Astrocyte of the cerebellum (primary cell): ENCODE data around the gene COMMD1.
"Not testable (repeated sequence)": the region's sequence is repeated elsewhere in the genome, so short reads cannot be mapped to it uniquely, and the experiment has no call there.

ENCODE experiments used
- DNase-seq: peaks from one replicate; pipeline ENCODE4 v3.0.0-alpha.2; 2011; ENCODE audit warnings: low read depth
- H3K4me3 ChIP-seq: 2 replicates; pipeline ENCODE4 v1.5.1; 2011; ENCODE audit warnings: mild to moderate bottlenecking, low read depth, low read length, moderate library complexity
- CTCF ChIP-seq: IDR thresholded peaks from 2 replicates; pipeline ENCODE4 v1.5.1; 2012; ENCODE audit warnings: low read length, low read depth, moderate library complexity, mild to moderate bottlenecking; ENCODE audit errors: missing control alignments
- in situ Hi-C: cut with HindIII; loops from 2 replicates; pipeline ENCODE4 v1.10.0; 2017; ENCODE audit warnings: low sequenced_read_pairs

The COMMD1 gene

GRCh38 chr2:62151306-62151638, 245.8 kb downstream of the COMMD1 start:
- DNase-seq, result no peak

DNA sequence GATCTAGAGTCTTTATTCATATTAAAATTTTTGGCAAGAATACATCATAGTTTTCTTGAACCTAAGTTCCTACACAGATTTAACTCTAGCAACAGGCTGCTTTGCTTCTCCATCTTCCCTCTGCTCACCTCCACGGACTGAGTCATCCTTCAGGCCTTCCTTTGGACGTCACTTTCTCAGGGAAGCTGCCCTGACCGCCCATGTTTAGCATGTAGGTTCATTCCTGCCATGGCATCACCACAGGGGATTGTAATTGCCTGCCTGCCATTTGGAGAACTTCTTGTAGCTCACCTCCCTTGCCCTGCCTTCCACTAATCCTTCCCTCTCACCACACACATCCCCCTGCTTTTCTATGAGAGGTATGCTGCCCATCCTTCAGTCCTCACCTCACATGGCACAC, 246.5 kb downstream of the COMMD1 start:
- DNase-seq, result no peak
- no peak for TF ChIP-seq CTCF
- no peak overlapping the region for H3K4me3 ChIP-seq
- in situ Hi-C loops, result no loop called here

More at GRCh38 chr2:62151306-62151638, 245.8 kb downstream of the COMMD1 start:
- in situ Hi-C loops, result no loop called here
- TF ChIP-seq CTCF, result no peak
- no peak overlapping the region for H3K4me3 ChIP-seq

- no peak for TF ChIP-seq CTCF
- DNase-seq, result no peak
- H3K4me3 ChIP-seq, result no peak overlapping the region
- in situ Hi-C loops, result no loop called here
Observed at GRCh38 chr2:62156861-62157496, 251.5 kb downstream of the COMMD1 start.

DNA sequence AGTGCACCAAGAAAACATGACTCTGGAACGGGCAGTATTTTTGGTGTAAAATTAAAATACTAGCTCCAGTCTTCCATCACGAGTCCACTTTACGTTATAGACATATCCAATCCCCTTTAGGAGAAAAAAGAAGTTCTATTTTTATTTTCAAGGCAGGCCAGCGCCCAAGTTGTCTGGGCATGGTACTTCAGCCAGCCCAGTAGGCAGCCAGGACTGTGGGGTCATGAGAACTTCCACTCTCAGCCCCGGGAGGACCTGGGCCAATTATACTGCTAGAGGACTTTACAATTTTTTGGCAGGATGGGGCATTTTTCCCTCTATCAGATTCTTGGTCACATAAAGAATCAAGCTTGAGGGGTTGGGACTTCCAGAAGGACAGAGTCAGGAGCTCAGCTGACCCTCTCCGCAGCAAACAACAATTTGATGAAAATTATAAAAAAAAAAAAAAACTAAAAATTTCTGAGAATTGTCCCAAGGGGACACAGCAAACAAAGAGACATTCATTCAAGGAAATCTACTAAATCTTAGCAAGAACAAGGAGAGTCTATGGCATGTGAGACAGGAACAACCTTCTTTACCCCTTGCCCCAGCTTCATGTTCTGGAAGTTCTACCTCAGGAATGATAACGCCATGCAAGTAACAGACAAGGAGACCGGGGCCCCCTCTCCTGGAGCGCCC, 253.1 kb downstream of the COMMD1 start:
- no peak for DNase-seq
- TF ChIP-seq CTCF, result no peak
- H3K4me3 ChIP-seq, result no peak overlapping the region
- in situ Hi-C loops, result no loop called here

GRCh38 chr2:62160691-62161090, 255.2 kb downstream of the COMMD1 start:
- H3K4me3 ChIP-seq, in situ Hi-C loops, DNase-seq: not testable (repeated sequence)

GRCh38 chr2:62163106-62163831, 257.8 kb downstream of the COMMD1 start:
- no peak for TF ChIP-seq CTCF
- DNase-seq, result no peak
- no peak overlapping the region for H3K4me3 ChIP-seq
- in situ Hi-C loops, result no loop called here

GRCh38 chr2:62163834-62164233, 258.4 kb downstream of the COMMD1 start:
- in situ Hi-C loops, result no loop called here
- no peak for DNase-seq
- TF ChIP-seq CTCF, result no peak
- H3K4me3 ChIP-seq, result no peak overlapping the region
